CD4-positive, alpha-beta T cell treated with Interleukin-12 subunit alpha and Interleukin-12 subunit beta, for 1 hour (primary cell): ENCODE measurements around the gene LRRC47.

Experiments used
- DNase-seq: peaks from one replicate; pipeline ENCODE4 v3.0.0-alpha.2; 2020

The LRRC47 gene

DNA sequence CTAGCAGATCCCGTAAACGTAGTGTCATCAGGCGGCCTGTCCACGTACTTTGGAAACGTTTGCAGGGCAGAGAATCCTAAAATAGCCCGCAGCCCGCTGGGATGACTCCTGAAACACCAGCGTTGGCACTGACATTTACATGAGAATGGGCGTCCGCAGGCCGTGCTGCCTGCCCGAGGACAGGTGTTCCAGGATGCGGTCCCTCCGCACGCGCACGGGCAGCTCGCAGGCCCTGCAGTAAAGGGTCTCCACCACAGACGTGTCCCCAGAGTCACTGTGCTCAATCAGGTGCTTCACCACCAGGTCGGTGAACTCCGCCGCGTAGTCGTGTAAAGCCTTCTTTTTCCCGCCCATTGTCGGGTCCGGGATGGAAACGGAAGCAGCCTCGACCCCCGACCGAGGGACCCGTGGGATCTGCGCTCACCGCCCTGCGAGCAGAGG is 49.9 kb downstream of the LRRC47 start:
- DNase-seq = no peak

DNA sequence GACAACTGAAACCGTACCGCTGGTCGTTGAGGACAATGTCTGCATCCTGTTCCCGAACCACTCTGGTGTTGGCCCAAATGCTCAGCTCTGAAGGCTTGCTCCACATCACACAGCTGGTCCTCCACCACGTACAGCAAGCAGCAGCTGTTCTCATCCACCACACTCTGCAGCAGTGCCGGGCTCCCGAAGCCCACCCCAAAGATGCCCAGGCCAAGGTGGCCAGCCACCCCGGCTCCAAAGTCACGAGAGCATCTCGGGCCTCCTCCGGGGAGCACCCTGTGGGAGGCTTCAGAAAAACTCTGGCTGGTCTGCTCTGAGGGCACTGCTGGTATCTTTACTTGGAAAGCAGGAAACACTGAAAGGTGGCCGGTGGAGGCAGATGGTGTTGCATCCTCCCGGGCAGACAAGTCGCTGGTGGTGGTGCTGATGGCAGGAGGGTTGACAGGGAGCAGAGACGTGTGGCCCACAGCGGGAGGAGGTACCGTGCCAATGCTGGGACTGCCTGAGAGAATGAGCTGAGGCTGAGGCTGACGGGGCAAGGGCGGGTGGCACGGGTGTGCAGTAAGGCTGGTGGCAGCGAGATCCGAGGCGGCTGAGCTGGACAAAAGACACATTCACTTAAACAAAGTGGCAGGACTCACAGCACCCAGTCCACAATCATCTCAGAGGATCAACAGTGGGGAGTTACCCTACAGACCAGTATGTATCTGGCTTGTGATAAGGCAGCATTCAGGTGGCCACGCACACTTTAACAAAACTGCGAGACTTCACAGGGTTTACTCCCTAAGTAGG is 50.5 kb downstream of the LRRC47 start:
- DNase-seq = no peak

GRCh38 chr1:3745071-3745470 is 51.2 kb downstream of the LRRC47 start:
- DNase-seq = no peak

DNA sequence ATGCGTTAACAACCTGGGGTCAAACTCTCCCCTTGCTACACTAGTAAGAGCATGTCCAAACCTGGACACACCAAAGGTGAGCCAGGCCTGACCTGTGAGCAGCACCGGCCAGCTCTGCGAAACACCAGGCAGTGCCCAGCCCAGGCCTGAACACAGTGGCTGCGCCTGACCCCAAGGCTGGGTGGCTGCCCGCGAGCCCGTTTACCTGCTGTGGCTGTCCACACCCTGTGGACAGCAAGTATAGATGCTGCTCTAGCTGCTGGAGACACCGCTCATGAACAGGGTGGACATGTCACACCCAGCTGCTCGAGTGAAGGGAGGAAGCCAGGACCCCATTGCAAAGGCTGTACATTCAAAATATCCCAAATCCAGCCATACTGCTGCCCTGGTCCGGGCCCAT is 51.7 kb downstream of the LRRC47 start:
- DNase-seq = no peak

GRCh38 chr1:3743826-3744225 is 52.5 kb downstream of the LRRC47 start:
- DNase-seq = no peak

DNA sequence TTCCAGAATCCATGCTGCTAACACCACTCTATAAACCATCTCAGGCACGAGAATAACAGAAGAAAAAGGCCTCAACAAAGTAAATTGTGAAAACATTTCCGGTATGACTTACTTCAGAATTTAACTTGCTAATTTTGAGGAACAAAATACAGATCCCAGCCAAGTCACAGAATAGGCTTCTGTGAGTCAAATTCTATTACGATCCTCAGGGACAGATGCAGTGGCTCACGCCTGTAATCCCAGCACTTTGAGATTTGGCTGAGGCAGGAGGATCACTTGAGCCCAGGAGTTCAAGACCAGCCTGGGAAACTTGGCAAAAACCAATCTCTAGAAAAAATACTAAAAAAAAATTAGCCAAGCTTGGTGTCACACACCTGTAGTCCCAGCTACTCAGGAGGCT is 52.9 kb downstream of the LRRC47 start:
- no peak for DNase-seq

GRCh38 chr1:3742439-3743298 is 53.6 kb downstream of the LRRC47 start:
- no peak for DNase-seq

GRCh38 chr1:3741566-3742438 is 54.5 kb downstream of the LRRC47 start:
- no peak for DNase-seq

- DNase-seq = no peak
These were observed 55.5 kb downstream of the LRRC47 start for GRCh38 chr1:3740752-3741151.

- DNase-seq = no peak
These were observed 56.3 kb downstream of the LRRC47 start for GRCh38 chr1:3740042-3740441.

DNA sequence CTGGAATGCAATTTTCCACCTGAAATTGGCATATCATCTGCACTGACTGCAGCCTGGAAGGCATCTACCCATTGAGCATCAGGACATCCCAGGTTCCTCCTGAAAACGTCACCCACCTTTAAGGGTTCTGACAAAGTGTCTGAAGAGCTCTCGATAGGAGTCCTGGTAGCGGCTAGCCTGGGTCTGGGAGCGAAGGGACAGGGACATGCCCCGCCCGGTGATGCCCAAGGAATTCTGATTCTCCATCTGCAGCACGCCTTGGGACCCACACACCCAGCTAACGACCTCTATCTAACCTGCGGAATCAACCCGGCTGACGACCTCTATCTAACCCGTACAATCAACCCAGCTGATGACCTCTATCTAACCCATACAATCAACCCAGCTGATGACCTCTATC is 57.4 kb downstream of the LRRC47 start:
- no peak for DNase-seq

DNA sequence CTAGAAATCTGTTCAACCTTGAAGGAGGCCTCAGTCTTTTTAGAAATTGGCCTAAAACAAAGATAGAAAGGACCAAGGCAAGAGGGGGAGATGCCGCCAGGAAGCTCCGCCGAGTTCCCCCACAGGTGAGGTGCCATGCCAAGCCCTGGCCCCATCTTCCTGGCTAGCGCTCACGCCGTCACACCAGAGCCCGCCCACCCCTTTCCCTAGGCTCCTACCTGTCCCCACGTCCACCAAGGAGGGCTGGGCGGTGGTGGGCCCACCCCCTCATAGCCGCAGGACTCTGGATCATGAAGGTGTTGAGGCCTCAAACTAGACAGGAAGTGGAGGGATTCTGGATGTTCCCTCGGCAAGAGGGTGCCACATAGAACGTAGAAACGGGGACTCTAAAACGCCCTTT is 59.6 kb downstream of the LRRC47 start:
- DNase-seq = no peak

DNA sequence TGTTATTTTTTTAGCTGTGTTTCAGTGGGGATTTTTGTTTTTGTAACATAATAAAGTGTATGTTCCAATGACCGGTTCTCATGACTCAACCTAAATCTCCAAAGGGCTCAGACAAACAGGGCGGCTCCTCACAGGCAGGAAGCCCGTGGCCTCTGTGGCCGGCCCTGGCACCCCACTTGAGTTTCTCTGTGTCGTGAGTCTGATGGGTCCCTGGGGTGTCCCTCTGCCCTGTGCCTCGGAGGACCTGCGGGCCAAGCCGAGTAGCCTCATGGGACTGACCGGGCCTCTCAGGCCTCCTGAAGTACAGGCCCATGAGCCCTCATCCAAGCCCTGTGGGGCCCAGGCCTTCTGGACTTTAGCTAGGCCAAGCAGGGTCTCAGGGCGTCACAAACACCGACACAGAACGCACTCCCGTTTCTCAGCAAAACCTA is 60.2 kb downstream of the LRRC47 start:
- DNase-seq = no peak

DNA sequence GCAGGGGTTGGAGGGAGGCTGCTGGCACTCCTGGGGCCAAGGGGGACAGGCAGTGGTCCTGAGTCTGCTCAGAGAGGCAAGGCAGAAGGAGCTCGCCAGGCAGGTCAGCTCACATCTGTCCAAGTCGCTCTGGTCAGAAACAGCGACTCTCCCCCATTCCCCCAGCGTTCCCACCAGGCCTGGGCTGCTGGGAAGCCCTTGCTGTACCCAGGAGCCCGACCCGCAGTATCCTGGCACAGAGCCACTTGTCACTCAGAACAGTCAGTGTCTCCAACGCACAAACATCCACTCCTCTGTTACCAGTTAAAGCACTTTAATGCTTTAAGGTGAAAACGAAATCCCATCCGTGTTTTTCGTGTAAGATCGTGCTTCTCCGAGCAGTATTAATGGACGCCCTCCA is 60.6 kb downstream of the LRRC47 start:
- no peak for DNase-seq

- no peak for DNase-seq
These were observed 61.1 kb downstream of the LRRC47 start for GRCh38 chr1:3735027-3735681.

DNA sequence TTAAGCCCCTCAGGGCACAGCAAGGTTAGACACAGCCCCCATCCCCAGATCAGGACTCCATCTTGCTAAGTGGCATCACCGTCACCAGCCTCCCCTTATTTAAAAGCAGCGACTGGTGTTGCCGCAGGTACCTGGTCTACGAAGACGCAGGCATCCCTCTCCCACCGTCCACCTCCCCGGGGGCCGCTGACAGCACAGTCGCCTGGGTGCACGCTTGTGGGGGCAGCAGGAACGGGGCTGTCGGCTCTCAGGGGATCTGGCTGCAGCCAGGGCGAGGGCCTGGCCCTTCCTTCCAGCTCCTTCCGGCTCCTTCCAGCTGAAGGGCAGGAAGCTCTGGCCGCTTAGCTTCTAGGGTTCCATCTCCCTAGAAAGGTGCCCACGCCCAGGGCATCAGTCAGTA is 61.7 kb downstream of the LRRC47 start:
- DNase-seq = no peak

GRCh38 chr1:3733883-3734589 is 62.3 kb downstream of the LRRC47 start:
- no peak for DNase-seq

DNA sequence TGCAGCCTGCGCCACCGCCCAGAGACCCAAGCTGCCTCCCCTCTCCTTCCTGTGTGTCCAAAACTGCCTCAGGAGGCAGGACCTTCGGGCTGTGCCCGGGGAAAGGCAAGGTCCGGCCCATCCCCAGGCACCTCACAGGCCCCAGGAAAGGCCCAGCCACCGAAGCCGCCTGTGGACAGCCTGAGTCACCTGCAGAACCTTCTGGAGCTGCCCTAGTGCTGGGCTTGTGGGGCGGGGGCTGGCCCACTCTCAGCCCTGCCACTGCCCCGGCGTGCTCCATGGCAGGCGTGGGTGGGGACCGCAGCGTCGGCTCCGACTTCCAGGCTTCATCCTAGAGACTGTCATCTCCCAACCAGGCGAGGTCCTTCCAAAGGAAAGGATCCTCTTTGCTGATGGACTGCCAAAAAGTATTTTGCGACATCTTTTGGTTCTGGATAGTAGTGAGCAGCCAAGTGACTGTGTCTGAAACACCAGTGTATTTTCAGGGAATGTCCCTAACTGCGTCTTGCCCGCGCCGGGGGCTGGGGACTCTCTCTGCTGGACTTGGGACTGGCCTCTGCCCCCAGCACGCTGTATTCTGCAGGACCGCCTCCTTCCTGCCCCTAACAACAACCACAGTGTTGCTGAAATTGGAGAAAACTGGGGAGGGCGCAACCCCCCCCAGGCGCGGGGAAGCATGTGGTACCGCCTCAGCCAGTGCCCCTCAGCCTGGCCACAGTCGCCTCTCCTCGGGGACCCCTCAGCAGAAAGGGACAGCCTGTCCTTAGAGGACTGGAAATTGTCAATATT is 63.0 kb downstream of the LRRC47 start:
- no peak for DNase-seq

GRCh38 chr1:3732434-3733093 is 63.7 kb downstream of the LRRC47 start:
- no peak for DNase-seq
